NCI-H1092 (cell line): ENCODE data around the gene FEV.
"Not testable (repeated sequence)": the region's sequence is repeated elsewhere in the genome, so short reads cannot be mapped to it uniquely, and the experiment has no call there.

ENCODE experiments used
- DNase-seq: peaks from one replicate; lab custom pipeline; 2025; lab: John Stamatoyannopoulos, UW

Gene FEV

GRCh38 chr2:218975060-218975777 is 9.8 kb downstream of the FEV start:
- DNase-seq, result no peak

DNA sequence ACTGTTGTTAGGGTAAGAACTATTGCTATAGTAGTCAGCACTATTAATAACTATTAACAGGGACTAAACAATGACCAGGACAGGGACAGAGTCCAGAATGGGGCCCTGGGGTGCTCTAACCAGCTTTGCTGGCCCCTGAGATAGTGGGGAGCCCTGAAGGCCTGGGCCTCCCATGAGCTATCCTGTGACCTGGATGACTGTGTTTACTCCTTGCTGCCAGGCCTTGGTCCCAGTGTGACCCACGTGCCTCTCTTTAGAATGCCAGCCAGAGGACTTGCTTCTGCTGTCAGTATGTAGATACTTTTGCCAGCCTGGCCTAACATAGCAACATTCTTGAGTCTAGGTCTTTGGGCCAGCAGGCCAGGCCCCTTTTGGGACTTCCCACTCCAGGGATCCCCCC is 14.1 kb downstream of the FEV start:
- DNase-seq, result no peak

GRCh38 chr2:218964041-218964771 is 20.8 kb downstream of the FEV start:
- DNase-seq, result no peak

DNA sequence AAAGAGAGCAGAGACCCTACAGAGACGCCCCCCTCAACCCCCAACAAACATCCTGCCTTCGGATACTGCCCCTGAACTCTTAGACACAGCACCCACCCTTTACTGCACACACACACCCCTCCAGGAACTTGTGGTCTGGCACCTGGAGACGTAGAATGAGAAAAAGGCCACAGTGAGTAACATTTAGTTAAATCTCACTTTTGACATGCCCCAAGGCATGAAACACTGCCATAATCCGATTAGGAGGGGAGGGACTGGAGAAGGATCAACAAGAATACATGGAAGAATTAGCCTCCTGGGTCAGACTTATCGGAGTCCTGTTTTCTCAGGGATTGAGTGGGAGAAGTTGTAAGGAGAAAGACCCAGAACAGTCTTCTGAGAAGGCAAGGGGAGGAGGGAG is 21.4 kb downstream of the FEV start:
- no peak for DNase-seq

- peak; percentile 91 for DNase-seq
These were observed 22.0 kb downstream of the FEV start for GRCh38 chr2:218962859-218963492.

DNA sequence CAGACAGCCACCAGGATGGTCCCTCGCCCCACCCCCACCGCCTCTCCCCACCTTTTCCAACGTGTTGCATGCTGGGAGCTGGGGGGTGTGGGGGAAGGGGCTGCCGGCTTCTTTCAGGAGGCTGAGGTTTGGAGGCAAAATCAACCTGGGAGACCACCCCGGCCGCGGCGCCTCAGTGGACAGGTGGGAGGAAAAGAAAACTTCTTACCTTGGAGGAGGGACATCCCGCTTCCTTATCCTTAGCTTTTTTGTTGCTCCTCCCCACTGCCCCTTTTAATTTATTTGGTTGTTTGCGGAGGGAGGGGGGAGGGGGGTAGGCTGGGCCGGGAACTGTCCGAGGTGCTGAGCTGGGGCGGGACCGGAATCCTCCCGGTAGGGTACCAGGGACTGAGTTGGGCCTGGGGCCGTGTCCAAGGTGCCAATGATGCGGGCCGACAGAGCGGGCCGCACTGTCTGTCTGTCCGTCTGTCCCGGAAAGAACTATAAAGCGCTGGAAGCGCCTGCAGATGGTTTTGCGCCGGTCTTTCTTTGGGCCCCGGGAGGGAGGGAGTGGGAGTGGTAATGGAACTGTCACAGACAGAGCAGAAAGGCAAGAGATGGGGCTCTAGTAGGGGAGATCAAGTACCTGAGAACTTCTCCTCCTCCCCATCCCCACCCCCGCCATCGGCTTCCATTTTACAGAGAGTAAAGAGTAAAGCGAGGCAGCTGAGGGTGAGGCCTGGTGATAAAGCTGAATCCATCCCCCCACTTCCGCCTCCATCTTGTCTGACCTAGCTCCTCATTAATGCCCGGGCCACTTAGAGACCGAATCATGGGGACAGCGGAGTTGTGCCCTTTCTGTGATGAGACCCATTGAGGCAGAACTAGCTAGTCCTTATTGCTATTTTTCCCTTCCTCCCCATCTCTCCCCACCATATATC is 23.1 kb downstream of the FEV start:
- DNase-seq, result peak; percentile 30

DNA sequence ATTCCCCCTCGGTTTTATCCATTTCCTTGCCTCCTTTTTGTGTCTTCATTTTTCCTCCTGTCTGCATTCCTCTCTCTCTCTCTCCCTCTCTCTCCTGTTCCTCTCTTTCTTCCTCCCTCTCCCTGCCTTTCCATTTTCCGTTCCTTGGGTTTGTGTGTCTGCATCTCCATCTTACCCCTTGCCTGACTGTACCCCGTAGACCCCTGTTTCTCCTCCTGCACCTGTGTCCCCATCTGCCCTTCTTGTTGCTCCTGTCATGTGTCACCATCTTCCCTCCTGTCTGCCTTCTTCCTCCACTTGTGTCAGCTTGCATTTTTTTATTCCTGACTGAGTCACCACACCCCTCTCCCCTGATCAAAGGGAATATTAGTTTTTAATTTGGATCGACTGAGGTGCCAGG is 23.8 kb downstream of the FEV start:
- no peak for DNase-seq

DNA sequence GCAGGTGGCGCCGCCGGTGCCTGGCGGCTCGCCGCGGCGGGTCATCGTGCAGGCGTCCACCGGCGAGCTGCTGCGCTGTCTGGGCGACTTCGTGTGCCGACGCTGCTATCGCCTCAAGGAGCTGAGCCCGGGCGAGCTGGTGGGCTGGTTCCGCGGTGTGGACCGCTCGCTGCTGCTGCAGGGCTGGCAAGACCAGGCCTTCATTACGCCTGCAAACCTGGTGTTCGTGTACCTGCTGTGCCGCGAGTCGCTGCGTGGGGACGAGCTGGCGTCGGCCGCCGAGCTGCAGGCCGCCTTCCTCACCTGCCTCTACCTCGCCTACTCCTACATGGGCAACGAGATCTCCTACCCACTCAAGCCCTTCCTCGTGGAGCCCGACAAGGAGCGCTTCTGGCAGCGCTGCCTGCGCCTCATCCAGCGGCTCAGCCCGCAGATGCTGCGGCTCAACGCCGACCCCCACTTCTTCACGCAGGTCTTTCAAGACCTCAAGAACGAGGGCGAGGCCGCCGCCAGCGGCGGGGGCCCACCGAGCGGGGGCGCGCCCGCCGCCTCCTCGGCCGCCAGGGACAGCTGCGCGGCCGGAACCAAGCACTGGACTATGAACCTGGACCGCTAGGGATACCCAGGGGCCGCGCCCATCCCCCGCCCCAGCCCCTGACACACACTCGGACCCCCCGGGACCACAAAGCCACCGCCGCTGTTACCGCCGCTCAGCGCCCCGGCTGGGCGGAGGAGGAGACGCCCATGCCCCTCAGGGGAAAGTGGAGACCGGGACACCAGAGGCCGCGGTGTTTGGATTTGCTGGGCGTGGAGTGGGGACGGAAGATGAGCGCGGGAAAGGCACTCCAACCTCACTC is 24.4 kb downstream of the FEV start:
- DNase-seq, result peak; percentile 21

DNA sequence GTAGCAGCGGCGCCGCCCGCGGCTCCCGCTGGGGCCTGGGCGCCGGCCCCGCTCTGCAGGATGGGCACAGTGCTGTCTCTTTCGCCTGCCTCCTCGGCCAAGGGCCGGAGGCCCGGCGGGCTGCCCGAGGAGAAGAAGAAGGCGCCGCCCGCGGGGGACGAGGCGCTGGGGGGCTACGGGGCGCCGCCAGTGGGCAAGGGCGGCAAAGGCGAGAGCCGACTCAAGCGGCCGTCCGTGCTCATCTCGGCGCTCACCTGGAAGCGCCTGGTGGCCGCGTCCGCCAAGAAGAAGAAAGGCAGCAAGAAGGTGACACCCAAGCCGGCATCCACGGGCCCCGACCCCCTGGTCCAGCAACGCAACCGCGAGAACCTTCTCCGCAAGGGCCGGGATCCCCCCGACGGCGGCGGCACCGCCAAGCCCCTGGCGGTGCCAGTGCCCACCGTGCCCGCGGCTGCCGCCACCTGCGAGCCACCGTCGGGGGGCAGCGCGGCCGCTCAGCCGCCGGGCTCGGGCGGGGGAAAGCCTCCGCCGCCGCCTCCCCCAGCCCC is 25.1 kb downstream of the FEV start:
- no peak for DNase-seq

DNA sequence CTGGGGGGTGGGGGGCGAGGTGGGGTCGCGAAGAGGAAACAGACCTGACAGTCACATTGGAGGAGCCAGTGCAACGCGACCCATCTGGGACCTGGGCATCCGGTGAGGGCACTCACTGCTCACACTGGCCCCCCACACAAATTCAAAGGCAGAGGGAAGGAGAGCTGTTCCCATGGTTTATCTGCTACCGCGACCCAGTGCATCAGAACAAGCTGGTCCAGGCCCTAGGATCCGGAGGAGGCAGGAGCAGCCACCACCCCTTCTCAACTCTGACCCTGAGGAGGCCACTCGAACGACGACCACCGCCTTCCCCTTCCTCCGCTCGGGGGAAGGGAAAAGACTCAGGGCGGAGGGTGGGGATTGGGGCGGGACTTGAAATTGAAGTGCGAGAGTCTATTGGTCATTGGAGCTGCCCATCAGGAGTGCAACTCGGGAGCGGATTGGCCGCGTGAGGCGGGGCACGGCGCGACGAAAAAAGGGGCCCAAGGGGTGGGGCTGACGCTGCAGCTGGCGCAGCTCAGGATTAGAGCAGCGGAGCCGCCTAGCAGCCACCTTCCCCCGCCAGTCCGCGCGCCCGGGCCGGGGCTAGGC is 25.7 kb downstream of the FEV start, which contains the start of gene CDK5R2:
Gene CDK5R2, plus strand, starts transcription at position 526 of the 591 bp plus-strand sequence. CDS start 155 bp downstream, outside the sequence.
- DNase-seq, result peak; percentile 91

DNA sequence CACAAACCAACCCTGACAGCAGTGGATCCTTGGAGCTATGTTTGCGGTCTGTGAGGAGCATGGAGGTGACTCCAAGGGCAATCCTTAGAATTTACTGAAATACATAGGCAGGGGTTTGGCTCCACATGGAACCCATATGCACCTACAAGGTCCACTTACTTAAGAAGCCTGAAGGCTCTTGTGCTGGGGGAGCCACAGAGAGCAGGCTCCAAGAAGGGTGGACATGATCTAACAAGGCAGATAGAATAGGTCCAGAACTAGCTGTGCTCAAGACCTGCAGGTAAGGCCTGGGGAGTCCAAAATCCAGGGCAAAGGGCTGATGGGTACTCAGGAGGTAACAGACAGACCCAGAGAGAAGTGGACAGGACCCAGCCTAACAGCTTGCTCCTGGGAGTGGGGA is 26.7 kb downstream of the FEV start:
- no peak for DNase-seq

DNA sequence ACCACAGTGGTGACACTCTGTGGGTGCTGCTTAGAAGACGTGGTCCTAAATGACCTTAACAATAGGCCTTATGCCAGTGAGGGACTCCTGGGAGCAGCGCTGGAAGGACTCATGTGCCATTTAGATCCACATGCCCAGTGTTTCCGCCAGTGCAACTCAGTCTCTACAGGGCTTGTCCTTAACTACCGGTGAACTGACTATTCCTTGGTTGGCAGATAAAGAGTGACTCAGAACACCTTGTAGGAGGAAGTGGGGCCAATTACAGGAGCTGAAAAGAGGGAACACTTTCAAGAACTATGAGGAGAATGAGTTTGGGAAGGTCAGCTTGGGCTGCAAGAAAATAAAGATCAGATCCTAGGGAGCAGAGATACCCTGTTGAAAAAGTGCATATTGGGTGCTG is 27.3 kb downstream of the FEV start:
- DNase-seq, result no peak

- DNase-seq, result no peak
These were observed 28.9 kb downstream of the FEV start for GRCh38 chr2:218956039-218956438.

- DNase-seq, result no peak
These were observed 30.3 kb downstream of the FEV start for GRCh38 chr2:218954541-218955300.

GRCh38 chr2:218953366-218953954 is 31.5 kb downstream of the FEV start:
- no peak for DNase-seq

DNA sequence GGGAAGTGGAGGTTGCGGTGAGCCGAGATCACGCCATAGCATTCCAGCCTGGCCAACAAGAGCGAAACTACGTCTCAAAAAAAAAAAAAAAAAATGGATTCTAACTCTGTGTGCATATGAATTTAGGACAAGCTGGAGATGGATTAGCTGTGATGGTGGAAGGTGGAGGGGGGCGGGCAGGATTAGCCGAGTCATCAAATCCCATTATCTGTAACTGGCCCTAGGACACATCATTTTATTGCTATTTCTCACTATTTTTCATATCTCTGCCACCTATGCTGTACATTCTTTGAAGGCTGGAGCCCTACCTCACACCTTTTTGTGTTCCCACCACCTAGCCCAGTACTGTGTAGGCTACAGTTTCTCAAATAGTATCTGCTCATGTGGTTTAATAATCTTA is 32.8 kb downstream of the FEV start:
- no peak for DNase-seq

DNA sequence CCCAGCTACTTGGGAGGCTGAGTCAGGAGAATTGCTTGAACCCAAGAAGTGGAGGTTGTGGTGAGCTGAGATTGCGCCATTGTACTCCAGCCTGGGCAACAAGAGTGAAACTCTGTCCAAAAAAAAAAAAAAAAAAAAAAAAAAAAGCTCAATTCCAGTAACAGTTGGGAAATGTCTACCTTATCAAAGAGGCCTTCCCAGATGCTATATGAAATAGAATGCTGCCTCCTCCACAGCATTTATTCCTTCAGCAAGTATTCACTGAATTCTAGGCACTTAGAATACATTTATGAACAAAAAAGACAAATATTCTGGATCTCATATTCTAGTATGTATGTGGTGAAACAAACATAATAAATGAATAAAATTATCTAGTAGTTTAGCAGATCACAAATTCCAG is 38.4 kb downstream of the FEV start:
- DNase-seq, result no peak

DNA sequence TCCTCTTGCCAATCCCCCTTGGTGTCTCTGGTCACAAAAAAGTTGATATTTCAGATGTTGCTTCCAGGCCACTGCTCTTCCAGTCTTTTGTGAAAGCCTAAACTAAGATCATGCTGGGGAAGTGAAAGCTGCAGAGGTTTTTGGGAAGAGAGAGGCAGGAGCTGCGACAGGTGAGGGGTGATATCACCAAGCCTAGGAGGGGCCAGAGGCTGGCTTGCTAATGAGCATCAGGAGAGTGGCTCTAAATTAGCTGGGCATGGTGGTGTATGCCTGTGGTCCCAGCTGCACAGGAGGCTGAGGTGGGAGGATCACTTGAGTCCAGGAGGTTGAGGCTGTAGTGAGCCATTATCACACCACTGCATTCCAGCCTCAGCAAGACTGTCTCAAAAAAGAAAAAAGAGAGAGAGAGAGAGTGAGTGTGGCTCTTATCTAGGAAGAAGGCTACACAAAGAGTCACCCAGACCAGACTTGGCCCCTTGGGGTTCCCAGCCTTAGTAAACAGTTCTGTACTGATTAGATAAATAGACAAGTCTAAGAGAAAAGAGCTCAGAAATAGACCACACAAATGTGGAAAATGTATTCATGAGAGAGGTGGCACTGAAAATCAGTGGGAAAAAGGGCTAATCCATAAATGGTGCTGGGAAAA is 40.1 kb downstream of the FEV start:
- no peak for DNase-seq

DNA sequence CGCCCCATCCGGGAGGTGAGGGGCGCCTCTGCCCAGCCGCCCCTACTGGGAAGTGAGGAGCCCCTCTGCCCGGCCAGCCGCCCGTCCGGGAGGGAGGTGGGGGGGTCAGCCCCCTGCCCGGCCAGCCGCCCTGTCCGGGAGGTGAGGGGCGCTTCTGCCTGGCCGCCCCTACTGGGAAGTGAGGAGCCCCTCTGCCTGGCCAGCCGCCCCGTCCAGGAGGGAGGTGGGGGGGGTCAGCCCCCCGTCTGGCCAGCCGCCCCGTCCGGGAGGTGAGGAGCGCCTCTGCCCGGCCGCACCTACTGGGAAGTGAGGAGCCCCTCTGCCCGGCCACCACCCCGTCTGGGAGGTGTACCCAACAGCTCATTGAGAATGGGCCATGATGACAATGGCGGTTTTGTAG is 53.2 kb downstream of the FEV start:
- DNase-seq, result not testable (repeated sequence)
